ENCODE results near the gene TIMP2.

Gene TIMP2

DNA sequence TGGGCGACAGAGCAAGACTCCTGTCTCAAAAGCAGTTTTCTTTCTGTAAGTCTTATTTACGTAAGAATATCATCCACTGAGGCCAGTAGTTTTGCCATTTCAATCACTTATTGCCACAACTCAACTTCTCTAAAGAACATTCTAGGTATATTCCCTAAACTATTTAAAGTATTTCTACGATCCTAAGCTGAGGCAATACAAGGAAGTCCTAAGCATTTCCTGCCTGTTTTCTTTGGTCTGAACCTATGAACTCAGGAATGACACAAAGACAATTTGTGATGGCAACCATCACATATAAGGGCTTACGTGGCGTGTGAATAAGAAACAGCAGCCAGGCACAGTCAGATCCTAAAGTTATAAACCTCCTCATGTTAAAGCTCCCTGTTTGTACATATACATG lies 98.8 kb downstream of the TIMP2 start:
- H3K4me3 ChIP-seq (ENCODE audit: low read length) = no peak overlapping the region
- peak; percentile 31 for DNase-seq (ENCODE audit: low read depth)
- TF ChIP-seq, protein P1, sequence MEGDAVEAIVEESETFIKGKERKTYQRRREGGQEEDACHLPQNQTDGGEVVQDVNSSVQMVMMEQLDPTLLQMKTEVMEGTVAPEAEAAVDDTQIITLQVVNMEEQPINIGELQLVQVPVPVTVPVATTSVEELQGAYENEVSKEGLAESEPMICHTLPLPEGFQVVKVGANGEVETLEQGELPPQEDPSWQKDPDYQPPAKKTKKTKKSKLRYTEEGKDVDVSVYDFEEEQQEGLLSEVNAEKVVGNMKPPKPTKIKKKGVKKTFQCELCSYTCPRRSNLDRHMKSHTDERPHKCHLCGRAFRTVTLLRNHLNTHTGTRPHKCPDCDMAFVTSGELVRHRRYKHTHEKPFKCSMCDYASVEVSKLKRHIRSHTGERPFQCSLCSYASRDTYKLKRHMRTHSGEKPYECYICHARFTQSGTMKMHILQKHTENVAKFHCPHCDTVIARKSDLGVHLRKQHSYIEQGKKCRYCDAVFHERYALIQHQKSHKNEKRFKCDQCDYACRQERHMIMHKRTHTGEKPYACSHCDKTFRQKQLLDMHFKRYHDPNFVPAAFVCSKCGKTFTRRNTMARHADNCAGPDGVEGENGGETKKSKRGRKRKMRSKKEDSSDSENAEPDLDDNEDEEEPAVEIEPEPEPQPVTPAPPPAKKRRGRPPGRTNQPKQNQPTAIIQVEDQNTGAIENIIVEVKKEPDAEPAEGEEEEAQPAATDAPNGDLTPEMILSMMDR (conservative IDR thresholded peaks at IDR 0.05; ENCODE audit: low read length) = no peak

DNA sequence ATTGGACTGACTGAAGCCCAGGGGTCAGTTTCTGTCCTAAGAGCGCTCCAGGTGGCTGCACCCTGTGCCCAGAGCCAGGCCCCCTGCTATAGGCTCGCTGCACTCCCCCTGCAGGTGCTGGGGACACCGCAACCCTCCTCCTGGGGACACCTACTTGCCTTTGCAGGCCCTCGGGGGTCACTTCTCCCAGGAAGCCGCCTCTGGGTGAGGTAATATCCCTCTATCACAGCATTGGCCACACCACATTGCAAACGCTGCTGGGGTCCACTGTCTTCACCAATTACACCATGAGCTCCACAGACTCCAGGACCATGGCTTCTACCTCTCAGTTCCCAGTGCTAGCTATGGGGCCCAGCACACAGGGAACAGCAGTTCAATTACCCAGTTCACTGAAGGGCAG lies 99.5 kb downstream of the TIMP2 start:
- TF ChIP-seq, protein P1 (conservative IDR thresholded peaks at IDR 0.05; ENCODE audit: low read length) = no peak
- H3K4me3 ChIP-seq (ENCODE audit: low read length) = no peak overlapping the region
- DNase-seq (ENCODE audit: low read depth) = no peak

DNA sequence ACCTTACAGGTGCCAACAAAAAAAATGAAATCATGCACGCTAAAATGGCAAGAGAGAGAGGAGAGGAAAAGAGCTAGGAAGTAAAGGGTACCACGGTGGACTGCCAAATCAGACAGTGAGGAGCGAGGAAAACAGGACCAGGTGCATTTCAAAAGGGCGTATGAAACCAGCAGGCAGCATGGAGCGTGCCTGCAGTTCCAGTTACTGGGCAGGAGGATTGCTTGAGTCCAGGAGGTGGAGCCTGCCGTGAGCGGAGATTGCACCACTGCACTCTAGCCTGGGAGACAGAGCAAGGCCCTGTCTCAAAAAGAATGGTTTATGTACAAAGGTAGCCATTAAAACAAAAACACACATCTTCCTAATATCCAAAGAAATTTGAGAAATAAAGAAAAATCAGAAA lies 100.9 kb downstream of the TIMP2 start:
- no peak for DNase-seq (ENCODE audit: low read depth)
- no peak overlapping the region for H3K4me3 ChIP-seq (ENCODE audit: low read length)
- TF ChIP-seq, protein P1 (conservative IDR thresholded peaks at IDR 0.05; ENCODE audit: low read length) = no peak

DNA sequence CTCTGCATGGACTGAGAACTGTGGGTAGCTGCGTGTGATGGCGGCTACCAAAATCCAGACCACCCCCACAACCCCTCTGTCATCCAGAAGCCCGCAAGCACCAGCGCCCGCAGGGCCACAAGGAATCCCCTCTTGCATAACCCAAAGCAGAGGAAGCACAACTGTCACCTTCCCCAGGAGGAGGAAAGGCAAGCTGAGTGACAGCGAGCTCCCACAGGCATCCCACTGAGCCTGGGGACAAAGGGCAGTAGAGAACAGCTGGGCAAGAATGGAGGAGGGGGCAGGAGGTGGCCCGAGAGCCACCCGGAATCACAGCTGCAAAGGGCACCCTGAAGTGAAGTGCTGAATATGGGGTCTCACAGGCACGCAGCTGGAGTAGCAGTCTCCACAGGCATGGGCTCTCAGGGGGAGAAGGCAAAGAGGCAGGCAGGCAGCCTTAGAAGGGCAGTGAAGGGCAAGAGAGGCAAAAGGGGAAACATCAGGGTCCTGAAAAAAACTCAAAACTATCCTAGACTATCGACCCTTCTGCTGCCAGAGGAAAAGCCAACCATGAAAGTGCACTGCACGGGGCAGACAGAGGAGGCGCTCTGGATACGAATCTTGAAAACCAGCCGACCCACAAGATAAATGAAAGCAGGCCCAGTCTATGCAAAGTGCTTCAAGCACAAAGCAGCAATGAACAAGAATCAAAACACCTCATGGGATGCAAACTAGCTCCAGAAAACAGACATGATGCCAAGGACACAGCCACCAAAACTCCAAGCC lies 101.7 kb downstream of the TIMP2 start:
- no peak for DNase-seq (ENCODE audit: low read depth)
- TF ChIP-seq, protein P1 (conservative IDR thresholded peaks at IDR 0.05; ENCODE audit: low read length) = no peak
- H3K4me3 ChIP-seq (ENCODE audit: low read length) = no peak overlapping the region

DNA sequence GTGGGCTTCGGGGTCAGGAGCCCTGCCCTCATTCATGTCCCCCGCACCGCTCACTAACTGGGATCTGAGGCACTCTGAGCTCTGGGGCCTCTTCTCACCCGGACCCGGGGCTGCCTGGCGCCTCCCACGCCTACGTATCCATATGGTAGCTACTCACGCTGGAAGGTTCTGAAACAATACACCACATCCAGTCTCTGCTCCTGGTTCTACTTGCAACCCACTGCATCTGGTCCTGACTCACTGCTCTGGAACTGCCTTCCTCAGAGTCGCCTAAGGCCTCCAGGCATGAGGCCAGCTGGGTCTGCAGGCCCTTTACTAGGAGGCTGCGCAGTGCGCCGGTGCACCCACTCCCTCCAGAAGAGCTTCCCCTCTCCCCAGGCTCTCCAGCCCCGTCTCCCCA lies 102.6 kb downstream of the TIMP2 start:
- DNase-seq (ENCODE audit: low read depth) = peak; percentile 88
- no peak overlapping the region for H3K4me3 ChIP-seq (ENCODE audit: low read length)
- TF ChIP-seq, protein P1 (conservative IDR thresholded peaks at IDR 0.05; ENCODE audit: low read length) = no peak

DNA sequence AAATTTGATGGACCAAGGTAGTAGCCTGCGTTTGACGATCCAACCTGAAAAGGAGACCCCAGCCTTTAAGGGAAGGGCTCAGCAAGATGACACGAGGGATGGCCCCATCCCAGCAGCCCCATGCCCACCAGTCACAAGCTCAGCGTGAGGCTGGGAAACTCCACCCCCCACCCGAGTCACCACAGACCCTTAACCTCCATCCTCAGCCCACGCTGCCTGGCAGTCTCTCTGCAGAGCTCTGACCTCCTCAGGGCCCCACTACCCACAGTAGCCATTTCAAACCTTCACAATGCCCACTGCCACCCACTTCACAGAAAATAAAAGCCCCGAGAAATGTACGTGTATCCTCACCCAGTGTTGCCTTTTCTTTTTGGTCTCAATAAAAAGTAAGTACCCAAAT lies 103.2 kb downstream of the TIMP2 start:
- H3K4me3 ChIP-seq (ENCODE audit: low read length) = no peak overlapping the region
- DNase-seq (ENCODE audit: low read depth) = no peak
- TF ChIP-seq, protein P1 (conservative IDR thresholded peaks at IDR 0.05; ENCODE audit: low read length) = no peak

DNA sequence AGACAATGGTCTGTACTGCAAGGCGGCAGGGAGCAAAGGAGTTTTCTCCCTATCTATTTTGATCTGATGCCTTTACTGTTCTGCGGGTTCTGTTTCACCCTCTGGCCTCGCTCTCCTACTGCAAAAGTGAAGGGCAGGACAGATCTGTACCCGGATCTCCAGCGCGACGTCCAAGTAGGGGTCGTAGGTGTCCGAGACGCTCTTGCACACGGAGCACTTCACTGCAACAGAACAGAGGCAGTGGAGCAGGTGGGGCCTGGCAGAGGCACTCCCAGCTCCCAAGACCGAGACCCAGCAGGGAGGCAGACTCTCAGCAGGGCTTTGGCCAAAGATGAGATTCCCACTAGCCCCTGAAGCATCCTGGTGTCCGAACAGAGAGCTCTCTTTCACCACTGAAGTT lies 104.3 kb downstream of the TIMP2 start:
- DNase-seq (ENCODE audit: low read depth) = no peak
- TF ChIP-seq, protein P1 (conservative IDR thresholded peaks at IDR 0.05; ENCODE audit: low read length) = no peak

More for the DNA sequence above, 104.3 kb downstream of the TIMP2 start:
- no peak overlapping the region for H3K4me3 ChIP-seq (ENCODE audit: low read length)
